PC-3 (cell line): ENCODE measurements around the gene MVB12B. TPM values are rescaled to one million over a fixed set of nuclear protein-coding genes. Genes with fewer than 3 reads are reported as not detected.

Experiments used
- ATAC-seq: fragments of 200-7000 bp; cut with Tn5 transposase; 2 replicates; pipeline ENCODE4 v1.9.1; 2020; ENCODE audit warnings: mild to moderate bottlenecking, moderate library complexity
- BruUV-seq: library from RNA; stranded (reverse); fragments of 400-500 nt; replicated peaks from 2 replicates; lab custom pipeline; 2021; lab: Mats Ljungman, UMichigan
- CTCF ChIA-PET: fragments of 300-600 bp; sonication (Branson Sonifier 250); formaldehyde crosslinking; loops from one replicate; lab custom pipeline; 2022; ENCODE audit warnings: antibody characterized with exemption; lab: Charles Lee
- POLR2A ChIA-PET: fragments of 300-600 bp; sonication (Branson Sonifier 250); formaldehyde crosslinking; loops from one replicate; lab custom pipeline; 2022; ENCODE audit warnings: antibody characterized with exemption; ENCODE audit not compliant: unreplicated experiment; lab: Charles Lee
- DNase-seq: peaks from one replicate; pipeline ENCODE4 v3.0.0-alpha.2; 2015
- H2AFZ ChIP-seq: fragments of 300-600 bp; sonication (generic); 2 replicates; pipeline ENCODE4 v1.6.0; 2016; ENCODE audit warnings: antibody characterized with exemption, low read length
- H3F3A ChIP-seq: fragments of 300-600 bp; sonication (generic); one replicate; pipeline ENCODE4 v1.6.0; 2017; ENCODE audit warnings: antibody characterized with exemption, low read length, control low read depth, mild to moderate bottlenecking; ENCODE audit not compliant: unreplicated experiment
- H3K27ac ChIP-seq: fragments of 300-600 bp; sonication (generic); 2 replicates; pipeline ENCODE4 v1.5.1; 2016; ENCODE audit warnings: mild to moderate bottlenecking, low read length
- H3K27me3 ChIP-seq: fragments of 300-600 bp; sonication (generic); 2 replicates; pipeline ENCODE4 v1.6.1; 2016; ENCODE audit warnings: low read length, mixed read lengths
- H3K36me3 ChIP-seq: fragments of 300-600 bp; sonication (generic); 2 replicates; pipeline ENCODE4 v1.6.1; 2016; ENCODE audit warnings: low read depth, mixed run types, low read length, mixed read lengths
- H3K4me1 ChIP-seq: fragments of 300-600 bp; sonication (generic); 2 replicates; pipeline ENCODE4 v1.5.1; 2016; ENCODE audit warnings: low read length; ENCODE audit not compliant: insufficient read depth
- H3K4me2 ChIP-seq: fragments of 300-600 bp; sonication (generic); 2 replicates; pipeline ENCODE4 v1.6.0; 2016; ENCODE audit warnings: low read length
- H3K4me3 ChIP-seq: fragments of 300-600 bp; sonication (generic); 2 replicates; pipeline ENCODE4 v1.5.1; 2016; ENCODE audit warnings: mild to moderate bottlenecking, low read length, mixed read lengths
- H3K79me2 ChIP-seq: fragments of 300-600 bp; sonication (generic); 2 replicates; pipeline ENCODE4 v1.6.1; 2017; ENCODE audit warnings: low read length, mixed read lengths
- H3K9ac ChIP-seq: fragments of 300-600 bp; sonication (generic); 2 replicates; pipeline ENCODE4 v1.6.0; 2016; ENCODE audit warnings: mild to moderate bottlenecking, low read length
- H3K9me2 ChIP-seq: fragments of 300-600 bp; sonication (generic); replicated peaks from 2 replicates; pipeline ENCODE4 v1.6.1; 2016; ENCODE audit warnings: mixed run types, low read length, mixed read lengths
- H3K9me3 ChIP-seq: fragments of 300-600 bp; sonication (generic); 2 replicates; pipeline ENCODE4 v1.6.1; 2016; ENCODE audit warnings: low read length, mixed read lengths
- H4K20me1 ChIP-seq: fragments of 300-600 bp; sonication (generic); 2 replicates; pipeline ENCODE4 v1.6.1; 2016; ENCODE audit warnings: low read length, mixed read lengths
- CTCF ChIP-seq: fragments of 300-600 bp; sonication (generic); conservative IDR thresholded peaks from 2 replicates; pipeline ENCODE4 v1.5.1; 2017; ENCODE audit warnings: antibody characterized with exemption, low read depth, mild to moderate bottlenecking, low read length
- EZH2 ChIP-seq: fragments of 300-600 bp; sonication (generic); IDR thresholded peaks from one replicate; pipeline ENCODE4 v1.6.1; 2017; ENCODE audit warnings: antibody characterized with exemption, mild to moderate bottlenecking, low read length; ENCODE audit not compliant: unreplicated experiment
- EZH2phosphoT487 ChIP-seq: fragments of 300-600 bp; sonication (generic); IDR thresholded peaks from 2 replicates; pipeline ENCODE4 v1.6.1; 2018; ENCODE audit warnings: mild to moderate bottlenecking, antibody characterized with exemption, low read length, borderline replicate concordance
- intact Hi-C: fragments of 100-400 bp; cut with micrococcal nuclease; formaldehyde crosslinking; loops from 2 replicates; pipeline ENCODE4 v1.9.0; 2023
- total RNA-seq: library from RNA; depleted of rRNA; stranded (reverse); fragments of >200 nt; gene quantifications from 2 replicates; pipeline ENCODE4 v1.2.3, GENCODE V29; 2014

The MVB12B gene
- total RNA-seq, 1 experiment from 2014 or later: 7.2 TPM

DNA sequence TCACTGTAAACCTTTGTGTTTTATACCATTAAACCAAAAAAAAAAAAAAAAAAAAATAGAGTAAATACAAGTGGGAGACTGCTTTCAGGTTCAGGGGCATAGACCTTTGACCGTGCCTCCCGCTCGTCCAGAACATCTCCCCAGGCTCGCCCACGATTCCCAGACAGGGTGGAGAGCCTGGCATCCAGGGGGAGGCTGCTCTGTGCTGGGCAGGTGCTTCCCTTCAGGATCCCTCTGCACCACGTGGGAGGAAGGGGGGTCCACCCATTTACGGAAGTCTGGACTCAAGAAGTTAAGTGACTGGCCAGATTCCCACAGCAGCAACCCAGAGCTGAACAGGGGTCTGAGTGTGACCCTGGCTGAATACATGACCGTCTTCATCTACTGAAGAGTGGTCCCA is 161.7 kb downstream of the MVB12B start:
- Histone ChIP-seq H3K4me1 (no peaks in the 10 kb centered on the region), H3K9ac (no peak overlapping the region), H3K27me3 (no peaks in the 10 kb centered on the region), H3K9me3 (no peaks in the 10 kb centered on the region), H3K9me2 (no peaks in the 10 kb centered on the region), H3F3A (no peaks in the 10 kb centered on the region), H2AFZ (no peak overlapping the region), H3K27ac (no peak overlapping the region), H3K4me2 (no peak overlapping the region), H3K4me3 (no peak overlapping the region), H4K20me1 (no peaks in the 10 kb centered on the region), H3K36me3 (no peaks in the 10 kb centered on the region), H3K79me2 (no peaks in the 10 kb centered on the region)
- CTCF ChIA-PET: no interaction called here
- POLR2A ChIA-PET: no interaction called here
- no TSS peak for BruUV-seq
- ATAC-seq: no peak
- intact Hi-C loops: no loop called here
- no peak for TF ChIP-seq CTCF
- TF ChIP-seq EZH2phosphoT487: no peak
- no peak for TF ChIP-seq EZH2
- no peak for DNase-seq

DNA sequence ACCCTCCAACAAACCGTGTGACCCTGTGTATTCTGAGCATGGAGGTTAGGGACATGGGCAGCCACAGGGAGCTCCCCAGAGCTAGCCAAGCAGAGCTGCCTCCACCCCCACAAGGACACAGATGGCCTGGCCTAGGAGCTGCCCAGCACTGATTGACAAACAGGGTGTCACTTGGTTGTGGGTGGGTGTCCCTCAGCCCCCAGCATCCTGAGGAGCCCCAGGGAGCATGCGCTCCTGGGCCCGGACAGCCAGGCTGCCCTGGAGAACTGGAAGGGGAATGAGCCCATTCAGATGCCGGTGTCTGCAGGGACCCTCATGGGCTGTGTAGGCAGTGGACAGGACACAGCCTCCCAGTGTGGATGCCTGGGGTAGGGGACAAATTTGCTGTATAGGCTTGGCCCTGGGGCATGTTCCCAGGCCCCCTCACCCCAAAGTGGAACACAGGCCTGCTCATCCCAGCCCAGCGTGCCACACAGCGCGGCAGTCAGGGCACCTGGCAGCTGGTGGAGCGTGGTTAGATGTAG is 162.3 kb downstream of the MVB12B start:
- intact Hi-C loops: no loop called here
- Histone ChIP-seq H2AFZ (no peak overlapping the region), H3K79me2 (no peaks in the 10 kb centered on the region), H3K4me1 (no peaks in the 10 kb centered on the region), H4K20me1 (no peaks in the 10 kb centered on the region), H3K9me3 (no peaks in the 10 kb centered on the region), H3K9ac (no peak overlapping the region), H3K36me3 (no peaks in the 10 kb centered on the region), H3K4me3 (no peak overlapping the region), H3F3A (no peaks in the 10 kb centered on the region), H3K27ac (no peak overlapping the region), H3K9me2 (no peaks in the 10 kb centered on the region), H3K27me3 (no peaks in the 10 kb centered on the region), H3K4me2 (no peak overlapping the region)
- TF ChIP-seq CTCF: no peak
- no peak for TF ChIP-seq EZH2phosphoT487
- DNase-seq (no peak), ATAC-seq (no peak)
- no TSS peak for BruUV-seq
- CTCF ChIA-PET: no interaction called here
- POLR2A ChIA-PET: no interaction called here

DNA sequence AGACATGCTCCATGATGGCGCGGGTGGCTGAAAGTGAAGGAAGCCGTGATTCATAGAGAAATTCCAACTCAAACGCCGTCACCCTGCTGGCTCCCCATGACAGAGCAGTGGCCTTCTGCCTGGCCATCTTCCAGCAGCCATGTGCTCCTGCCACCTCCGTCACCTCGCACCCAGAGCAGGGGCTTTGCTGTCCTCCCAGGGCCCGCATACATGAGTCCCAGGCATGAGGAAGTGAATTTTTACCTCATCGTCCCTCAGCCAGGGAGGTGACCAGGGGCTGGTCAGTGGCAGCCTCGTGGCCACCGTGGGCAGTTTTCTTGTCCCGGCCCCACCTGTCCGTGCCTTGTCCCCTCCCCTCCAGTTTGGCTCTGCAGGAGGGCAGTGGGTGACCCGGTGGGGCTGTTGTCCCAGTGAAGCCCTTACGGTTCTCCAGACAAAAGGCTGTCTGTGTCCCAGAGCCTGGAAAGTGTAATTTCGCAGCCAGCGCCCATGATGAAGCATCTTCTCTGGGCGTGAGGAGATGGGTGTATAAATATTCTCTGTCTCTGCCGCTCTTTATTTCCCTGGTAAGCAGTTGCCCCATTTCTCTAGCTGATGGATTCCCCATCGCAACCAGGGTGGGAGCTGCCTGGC is 163.1 kb downstream of the MVB12B start:
- Histone ChIP-seq H3K4me1 (no peaks in the 10 kb centered on the region), H2AFZ (no peak overlapping the region), H3K9me2 (no peaks in the 10 kb centered on the region), H3K27me3 (no peaks in the 10 kb centered on the region), H3K27ac (no peak overlapping the region), H3K79me2 (no peaks in the 10 kb centered on the region), H3K36me3 (no peaks in the 10 kb centered on the region), H3K9me3 (no peaks in the 10 kb centered on the region), H3K4me3 (no peak overlapping the region), H3K9ac (no peak overlapping the region), H4K20me1 (no peaks in the 10 kb centered on the region), H3K4me2 (no peak overlapping the region), H3F3A (no peaks in the 10 kb centered on the region)
- DNase-seq: no peak
- ChIA-PET CTCF (no interaction called here), POLR2A (no interaction called here)
- BruUV-seq: no TSS peak
- no peak for TF ChIP-seq EZH2phosphoT487
- no peak for TF ChIP-seq CTCF
- TF ChIP-seq EZH2: no peak
- no peak for ATAC-seq
- intact Hi-C loops: loop anchor here (2.0 kb wide), 1 partner anchor 91 kb away; no protein-coding TSS in a partner anchor
